ENCODE data around the gene TSPAN17.

Gene TSPAN17

GRCh38 chr5:176656467-176656990, 9.2 kb downstream of the TSPAN17 start:
- no peak overlapping the region for H3K27ac ChIP-seq
- TF ChIP-seq CTCF (conservative IDR thresholded peaks at IDR 0.05), result no peak

- TF ChIP-seq ZFX (IDR thresholded peaks at IDR 0.05) (no peak), CTCF (conservative IDR thresholded peaks at IDR 0.05) (peak; percentile 95)
- H3K27ac ChIP-seq, result no peak overlapping the region
Observed at GRCh38 chr5:176658007-176658599, 10.8 kb downstream of the TSPAN17 start.

GRCh38 chr5:176658817-176659511, 11.7 kb downstream of the TSPAN17 start:
- TF ChIP-seq ZFX (IDR thresholded peaks at IDR 0.05), result no peak
- TF ChIP-seq CTCF (conservative IDR thresholded peaks at IDR 0.05), result no peak
- no peak overlapping the region for H3K27ac ChIP-seq

- no peak overlapping the region for H3K27ac ChIP-seq
- TF ChIP-seq CTCF (conservative IDR thresholded peaks at IDR 0.05), result no peak
- no peak for TF ChIP-seq ZFX (IDR thresholded peaks at IDR 0.05)
Observed at GRCh38 chr5:176659512-176659839, 12.2 kb downstream of the TSPAN17 start.

DNA sequence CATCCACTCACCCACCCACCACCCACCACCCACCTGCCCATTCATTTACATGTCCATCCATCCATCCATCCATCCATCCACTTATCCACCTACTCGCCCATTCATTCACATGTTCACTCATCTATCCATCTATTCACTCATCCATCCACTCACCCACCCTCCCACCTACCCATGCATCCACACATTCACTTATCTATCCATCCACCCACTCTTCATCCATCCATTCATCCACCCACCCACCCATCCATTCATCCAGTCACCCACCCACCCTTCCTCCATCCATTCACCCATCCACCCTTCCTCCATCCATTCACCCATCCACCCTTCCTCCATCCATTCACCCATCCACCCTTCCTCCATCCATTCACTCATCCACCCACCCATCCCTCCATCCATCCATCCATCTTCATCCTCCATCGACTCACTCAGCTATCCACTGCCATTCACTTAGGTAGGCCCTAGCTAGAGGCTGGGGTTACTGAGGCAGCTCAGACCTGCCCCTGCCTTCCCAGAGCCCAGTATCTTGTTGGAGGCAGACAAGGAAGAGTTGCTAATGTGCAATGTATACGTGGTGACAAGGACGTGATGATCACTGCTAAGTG, 12.7 kb downstream of the TSPAN17 start:
- H3K27ac ChIP-seq, result no peak overlapping the region
- TF ChIP-seq CTCF (conservative IDR thresholded peaks at IDR 0.05), result no peak
- no peak for TF ChIP-seq ZFX (IDR thresholded peaks at IDR 0.05)

DNA sequence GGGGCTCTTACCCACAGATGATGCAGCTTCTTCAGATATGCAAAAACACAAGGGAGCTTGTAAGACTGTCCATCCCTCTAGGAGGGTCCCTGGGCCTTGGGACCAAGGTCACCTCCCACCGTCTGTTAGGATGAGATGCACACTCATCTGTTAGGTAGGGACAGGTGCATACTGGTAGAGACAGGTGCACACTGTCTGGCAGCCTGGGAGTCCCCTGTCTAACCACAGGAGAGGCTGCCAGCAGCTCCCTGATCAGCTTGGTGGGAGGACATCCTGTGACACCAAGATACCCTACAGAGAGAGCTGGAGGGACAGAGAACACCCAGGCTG, 13.2 kb downstream of the TSPAN17 start:
- no peak overlapping the region for H3K27ac ChIP-seq
- TF ChIP-seq ZFX (IDR thresholded peaks at IDR 0.05) (no peak), CTCF (conservative IDR thresholded peaks at IDR 0.05) (no peak)

DNA sequence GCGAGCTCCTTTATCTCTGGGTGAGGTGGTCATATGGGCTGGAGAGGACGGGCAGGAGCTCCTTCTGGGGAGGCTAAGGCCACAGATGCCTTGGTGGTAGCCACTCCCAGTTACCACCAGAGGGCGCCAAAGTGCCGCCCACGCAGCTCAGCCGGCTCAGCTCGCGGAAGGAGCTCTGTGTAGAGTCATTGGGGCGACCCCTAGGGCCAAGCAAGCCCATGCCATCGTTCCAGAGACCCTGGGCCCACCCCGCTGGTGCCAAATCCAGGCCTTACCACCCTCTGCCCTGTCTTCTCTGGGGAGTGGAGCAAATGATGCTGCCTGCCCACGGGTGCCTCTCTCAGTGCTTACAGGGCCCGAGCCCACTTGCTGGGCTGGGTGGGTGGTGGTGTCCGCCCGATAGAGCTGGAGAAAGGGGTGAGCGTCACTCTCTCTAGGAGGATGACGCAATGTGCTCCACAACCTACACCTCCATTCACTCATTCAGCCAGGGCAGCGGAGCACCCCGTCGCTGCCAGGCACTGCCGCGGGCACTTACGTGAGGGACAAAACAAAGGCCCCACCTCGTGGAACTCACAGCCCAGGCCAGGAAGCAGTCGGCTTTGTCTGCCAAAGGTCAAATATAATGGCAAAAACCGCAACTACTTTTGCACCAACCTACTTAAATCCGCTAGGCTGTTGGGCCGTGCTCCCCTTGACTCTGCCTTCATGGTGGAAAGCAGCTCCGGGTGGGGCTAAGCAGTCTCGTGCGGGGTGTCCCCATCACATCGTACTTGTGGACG, 13.8 kb downstream of the TSPAN17 start:
- H3K27ac ChIP-seq, result no peak overlapping the region
- TF ChIP-seq ZFX (IDR thresholded peaks at IDR 0.05) (no peak), CTCF (conservative IDR thresholded peaks at IDR 0.05) (peak; percentile 98)
